GM23338 (cell line): ENCODE results near the gene SHISAL2A. TPM values are rescaled to one million over a fixed set of nuclear protein-coding genes. Genes with fewer than 3 reads are reported as not detected.
A peak's percentile ranks its signal among the peaks of the same experiment; 100 is the strongest.

ENCODE experiments used
- ATAC-seq: fragments of 200-7000 bp; cut with Tn5 transposase; 3 replicates; pipeline ENCODE4 v1.9.1; 2020
- DNase-seq: peaks from one replicate; pipeline ENCODE4 v3.0.0-alpha.2; 2015; ENCODE audit warnings: low spot score
- H2AFZ ChIP-seq: fragments of 200-600 bp; sonication (generic); 2 replicates; pipeline ENCODE4 v1.8.0; 2016; ENCODE audit warnings: antibody characterized with exemption, mild to moderate bottlenecking, moderate library complexity
- H3F3A ChIP-seq: fragments of 200-600 bp; sonication (generic); replicated peaks from 2 replicates; pipeline ENCODE4 v1.8.0; 2017; ENCODE audit warnings: antibody characterized with exemption, mixed run types, low read depth
- H3K27ac ChIP-seq: fragments of 200-600 bp; sonication (generic); 2 replicates; pipeline ENCODE4 v1.6.1; 2016; ENCODE audit warnings: low read depth
- H3K27me3 ChIP-seq: fragments of 200-600 bp; sonication (generic); 2 replicates; pipeline ENCODE4 v1.8.0; 2016; ENCODE audit warnings: mild to moderate bottlenecking, mixed run types, moderate library complexity; ENCODE audit not compliant: insufficient read depth
- H3K36me3 ChIP-seq: fragments of 200-600 bp; sonication (generic); 2 replicates; pipeline ENCODE4 v1.8.0; 2016; ENCODE audit warnings: mild to moderate bottlenecking; ENCODE audit not compliant: insufficient read depth
- H3K4me1 ChIP-seq: fragments of 200-600 bp; sonication (generic); 2 replicates; pipeline ENCODE4 v1.8.0; 2016; ENCODE audit warnings: mild to moderate bottlenecking, moderate library complexity; ENCODE audit not compliant: insufficient read depth
- H3K4me2 ChIP-seq: fragments of 200-600 bp; sonication (generic); 2 replicates; pipeline ENCODE4 v1.7.1; 2017; ENCODE audit warnings: mixed run types
- H3K4me3 ChIP-seq: fragments of 200-600 bp; sonication (generic); 2 replicates; pipeline ENCODE4 v1.6.1; 2016; ENCODE audit warnings: mixed run types
- H3K79me2 ChIP-seq: fragments of 200-600 bp; sonication (generic); replicated peaks from 2 replicates; pipeline ENCODE4 v1.8.0; 2017; ENCODE audit warnings: mild to moderate bottlenecking; ENCODE audit not compliant: insufficient read depth
- H3K9me2 ChIP-seq: fragments of 200-600 bp; sonication (generic); 2 replicates; pipeline ENCODE4 v1.8.0; 2017; ENCODE audit not compliant: insufficient read depth
- H4K20me1 ChIP-seq: fragments of 200-600 bp; sonication (generic); replicated peaks from 2 replicates; pipeline ENCODE4 v1.8.0; 2017; ENCODE audit warnings: mild to moderate bottlenecking; ENCODE audit not compliant: insufficient read depth
- H3K27ac Mint-ChIP-seq: 2 replicates; pipeline ENCODE4 v1.8.0; 2020; ENCODE audit warnings: inconsistent platforms, mild to moderate bottlenecking, moderate library complexity, mixed read lengths
- H3K27me3 Mint-ChIP-seq: 3 replicates; pipeline ENCODE4 v1.8.0; 2022; ENCODE audit warnings: low read depth, mild to moderate bottlenecking, moderate library complexity, mixed read lengths, inconsistent platforms; ENCODE audit not compliant: insufficient read depth, poor library complexity
- H3K36me3 Mint-ChIP-seq: 3 replicates; pipeline ENCODE4 v1.8.0; 2021; ENCODE audit warnings: low read depth, mild to moderate bottlenecking, inconsistent platforms, moderate library complexity, mixed read lengths
- H3K4me1 Mint-ChIP-seq: 3 replicates; pipeline ENCODE4 v1.8.0; 2020; ENCODE audit warnings: mild to moderate bottlenecking, inconsistent platforms, mixed read lengths
- H3K4me3 Mint-ChIP-seq: 3 replicates; pipeline ENCODE4 v1.8.0; 2021; ENCODE audit warnings: moderate library complexity, mild to moderate bottlenecking, inconsistent platforms, mixed read lengths
- H3K9me3 Mint-ChIP-seq: 3 replicates; pipeline ENCODE4 v1.8.0; 2020; ENCODE audit warnings: moderate library complexity, mild to moderate bottlenecking, inconsistent platforms, mixed read lengths
- CREB1 ChIP-seq: fragments of 250-450 bp; sonication (Bioruptor Pico); IDR thresholded peaks from 2 replicates; pipeline ENCODE4 v1.5.0; 2020; ENCODE audit warnings: low read depth, mild to moderate bottlenecking, moderate library complexity
- EZH2 ChIP-seq: fragments of 200-600 bp; sonication (generic); IDR thresholded peaks from one replicate; pipeline ENCODE4 v1.8.0; 2017; ENCODE audit warnings: antibody characterized with exemption, mild to moderate bottlenecking, low read depth; ENCODE audit not compliant: unreplicated experiment
- EZH2phosphoT487 ChIP-seq: fragments of 200-600 bp; sonication (generic); IDR thresholded peaks from one replicate; pipeline ENCODE4 v1.8.1; 2018; ENCODE audit warnings: antibody characterized with exemption; ENCODE audit not compliant: unreplicated experiment
- NANOG ChIP-seq: IDR thresholded peaks from 2 replicates; pipeline ENCODE4 v1.6.1; 2016; ENCODE audit warnings: antibody characterized with exemption, borderline replicate concordance
- ZNF331 ChIP-seq: fragments of 250-450 bp; sonication (Bioruptor Pico); IDR thresholded peaks from 2 replicates; pipeline ENCODE4 v1.5.0; 2020; ENCODE audit warnings: low read depth, mild to moderate bottlenecking, moderate library complexity
- ZNF462 ChIP-seq: fragments of 250-450 bp; sonication (Bioruptor Pico); IDR thresholded peaks from 2 replicates; pipeline ENCODE4 v1.5.0; 2020; ENCODE audit warnings: mild to moderate bottlenecking, moderate library complexity
- polyA plus RNA-seq: library from polyadenylated mRNA; unstranded; fragments of >200 nt; fragmentation: Nextera tagmentation; extraction: Ambion mirVana; gene quantifications from 2 replicates; pipeline ENCODE4 v1.2.1, GENCODE V29; 2016
- total RNA-seq: library from RNA; depleted of rRNA; stranded (reverse); fragments of >200 nt; shearing (Covaris generic); gene quantifications from 2 replicates; pipeline ENCODE4 v1.2.3, GENCODE V29; 2014

The SHISAL2A gene
- total and polyA plus RNA-seq, 2 experiments from 2014 or later, result 0.10 to 1.2 TPM

GRCh38 chr1:52613636-52614373, 19.2 kb upstream of the SHISAL2A start:
- Histone ChIP-seq H3K4me3 (no peak overlapping the region), H3K79me2 (no peaks in the 10 kb centered on the region), H2AFZ (no peak overlapping the region; the same call in 1 of the 2 replicates), H3K36me3 (no peaks in the 10 kb centered on the region), H3K4me2 (peak overlapping the region; percentile 56; the same call in 1 of the 2 replicates), H3K27ac (no peak overlapping the region), H3K27me3 (no peaks in the 10 kb centered on the region), H3F3A (no peaks in the 10 kb centered on the region), H3K9me2 (no peaks in the 10 kb centered on the region), H4K20me1 (no peaks in the 10 kb centered on the region), H3K4me1 (peaks cover 4% of the 10 kb centered on the region; the same call in 1 of the 2 replicates)
- TF ChIP-seq EZH2phosphoT487 (no peak), ZNF331 (no peak), NANOG (0 out of 2 replicates have a peak, but pooled peaks have one; percentile 15), EZH2 (no peak), CREB1 (CRISPR knock-in tag) (no peak), ZNF462 (CRISPR knock-in tag) (no peak)
- Mint-ChIP-seq H3K36me3 (no peaks in the 10 kb centered on the region), H3K27me3 (peaks cover 7% of the 10 kb centered on the region), H3K4me3 (no peak overlapping the region), H3K4me1 (peaks cover 16% of the 10 kb centered on the region), H3K27ac (no peak overlapping the region), H3K9me3 (no peaks in the 10 kb centered on the region; the same call in 2 of the 3 replicates)
- ATAC-seq, result peak; percentile 59
- no peak for DNase-seq
